K562 (cell line): ENCODE data around the gene DBX1. TPM values are rescaled to one million over a fixed set of nuclear protein-coding genes. Genes with fewer than 3 reads are reported as not detected.
A peak's percentile ranks its signal among the peaks of the same experiment; 100 is the strongest.

Source experiments
- ARID2 ChIP-seq: fragments of 450-650 bp; IDR thresholded peaks from 2 replicates; pipeline ENCODE4 v1.6.1; 2017; ENCODE audit warnings: antibody characterized with exemption, mild to moderate bottlenecking
- CC2D1A ChIP-seq: fragments of 450-650 bp; IDR thresholded peaks from 2 replicates; pipeline ENCODE4 v1.6.1; 2017; ENCODE audit warnings: mild to moderate bottlenecking
- E2F3 ChIP-seq: fragments of 250-450 bp; sonication (Bioruptor Pico); IDR thresholded peaks from 2 replicates; pipeline ENCODE4 v1.4.0; 2020; ENCODE audit warnings: mild to moderate bottlenecking
- ETV6 ChIP-seq, 3 experiments: fragments of 150-350 bp in 1 of 3; sonication (generic) in 1 of 3; formaldehyde crosslinking in 1 of 3; IDR thresholded peaks; 2 replicates each; pipeline versions ENCODE4 v1.6.1 to v1.8.0; 2014 to 2022; ENCODE audit warnings: borderline replicate concordance in 2 of 3, low read depth in 2 of 3, antibody characterized with exemption in 1 of 3, low read length in 1 of 3, mild to moderate bottlenecking in 1 of 3, missing genetic modification reagents in 1 of 3
- HDAC6 ChIP-seq: IDR thresholded peaks from 2 replicates; pipeline ENCODE4 v1.6.1; 2012; ENCODE audit warnings: low read depth, mild to moderate bottlenecking, control low read depth, inconsistent platforms, low read length, moderate library complexity
- JUND ChIP-seq, 2 experiments: IDR thresholded peaks; 2 replicates in 1 of 2; 3 replicates in 1 of 2; pipeline ENCODE4 v1.6.1; 2011; ENCODE audit warnings: borderline replicate concordance in 2 of 2, low read depth in 2 of 2, low read length in 2 of 2, improper control_type of control experiment in 1 of 2, missing biosample characterization in 1 of 2, missing genetic modification characterization in 1 of 2, missing genetic modification reagents in 1 of 2
- MAX ChIP-seq: sonication (generic); formaldehyde crosslinking; IDR thresholded peaks from 2 replicates; pipeline ENCODE4 v1.9.0; 2022; ENCODE audit warnings: mild to moderate bottlenecking, missing genetic modification reagents
- RAD21 ChIP-seq, 2 experiments: fragments of 250-450 bp in 1 of 2; fragments of 450-650 bp in 1 of 2; sonication (Bioruptor Pico) in 1 of 2; formaldehyde crosslinking in 1 of 2; IDR thresholded peaks in 1 of 2; conservative IDR thresholded peaks in 1 of 2; 2 replicates each; pipeline versions ENCODE4 v1.4.0 to v1.8.0; 2020 to 2022; ENCODE audit warnings: mild to moderate bottlenecking in 2 of 2, moderate library complexity in 1 of 2
- SMAD3 ChIP-seq: fragments of 450-650 bp; formaldehyde crosslinking; conservative IDR thresholded peaks from 2 replicates; pipeline ENCODE4 v1.4.0; 2020; ENCODE audit warnings: mild to moderate bottlenecking
- ZC3H8 ChIP-seq: fragments of 450-650 bp; IDR thresholded peaks from 2 replicates; pipeline ENCODE4 v1.6.1; 2017
- ZNF165 ChIP-seq: fragments of 250-450 bp; sonication (Bioruptor Pico); IDR thresholded peaks from 2 replicates; pipeline ENCODE4 v1.4.0; 2020; ENCODE audit warnings: borderline replicate concordance
- polyA plus RNA-seq, 8 experiments: library from polyadenylated mRNA; depleted of rRNA in 4 of 8; stranded (reverse) in 5 of 8; unstranded in 3 of 8; fragments of >200 nt; fragmentation: Nextera tagmentation in 2 of 8; fragmentation: Illumina TruSeq in 1 of 8; extraction: Ambion mirVana in 2 of 8; extraction: Trizol in 1 of 8; gene quantifications; 2 replicates each; pipeline versions ENCODE4 v1.2.1 to v1.2.3, GENCODE V29; 2011 to 2014; ENCODE audit warnings: inconsistent platforms in 1 of 8, missing spikeins in 1 of 8
- total RNA-seq, 7 experiments: library from RNA; depleted of rRNA in 6 of 7; stranded (reverse); fragments of >200 nt in 6 of 7; fragmentation: Illumina TruSeq in 2 of 7; extraction: Trizol in 2 of 7; gene quantifications; 2 replicates each; pipeline versions ENCODE4 v1.2.1 to v1.2.3, GENCODE V29; 2011 to 2021; ENCODE audit warnings: low replicate concordance in 1 of 7
- TF ChIP-seq, protein P1 (sequence below), 2 experiments: fragments of 450-650 bp; formaldehyde crosslinking in 1 of 2; IDR thresholded peaks; 2 replicates each; pipeline versions ENCODE4 v1.4.0 to v1.6.1; 2014 to 2020; ENCODE audit warnings: mild to moderate bottlenecking in 2 of 2, borderline replicate concordance in 1 of 2, low read depth in 1 of 2
- TF ChIP-seq, protein P2 (sequence below): sonication (generic); formaldehyde crosslinking; IDR thresholded peaks from 2 replicates; pipeline ENCODE4 v1.9.0; 2022; ENCODE audit warnings: mild to moderate bottlenecking, missing genetic modification reagents
- TF ChIP-seq, protein P3 (sequence below), 2 experiments: fragments of 200-800 bp in 1 of 2; sonication (Bioruptor generic) in 1 of 2; sonication (generic) in 1 of 2; formaldehyde crosslinking in 1 of 2; IDR thresholded peaks in 1 of 2; conservative IDR thresholded peaks in 1 of 2; 2 replicates each; pipeline versions ENCODE4 v1.5.0 to v1.6.1; 2016 to 2020; ENCODE audit warnings: missing compliant biosample characterization in 1 of 2, missing genetic modification characterization in 1 of 2, missing genetic modification reagents in 1 of 2

DBX1 gene
- total and polyA plus RNA-seq, 9 of the 15 experiments (the other 6 are each of a cell fraction or from before 2014, with no cell fraction given) = not detected

DNA sequence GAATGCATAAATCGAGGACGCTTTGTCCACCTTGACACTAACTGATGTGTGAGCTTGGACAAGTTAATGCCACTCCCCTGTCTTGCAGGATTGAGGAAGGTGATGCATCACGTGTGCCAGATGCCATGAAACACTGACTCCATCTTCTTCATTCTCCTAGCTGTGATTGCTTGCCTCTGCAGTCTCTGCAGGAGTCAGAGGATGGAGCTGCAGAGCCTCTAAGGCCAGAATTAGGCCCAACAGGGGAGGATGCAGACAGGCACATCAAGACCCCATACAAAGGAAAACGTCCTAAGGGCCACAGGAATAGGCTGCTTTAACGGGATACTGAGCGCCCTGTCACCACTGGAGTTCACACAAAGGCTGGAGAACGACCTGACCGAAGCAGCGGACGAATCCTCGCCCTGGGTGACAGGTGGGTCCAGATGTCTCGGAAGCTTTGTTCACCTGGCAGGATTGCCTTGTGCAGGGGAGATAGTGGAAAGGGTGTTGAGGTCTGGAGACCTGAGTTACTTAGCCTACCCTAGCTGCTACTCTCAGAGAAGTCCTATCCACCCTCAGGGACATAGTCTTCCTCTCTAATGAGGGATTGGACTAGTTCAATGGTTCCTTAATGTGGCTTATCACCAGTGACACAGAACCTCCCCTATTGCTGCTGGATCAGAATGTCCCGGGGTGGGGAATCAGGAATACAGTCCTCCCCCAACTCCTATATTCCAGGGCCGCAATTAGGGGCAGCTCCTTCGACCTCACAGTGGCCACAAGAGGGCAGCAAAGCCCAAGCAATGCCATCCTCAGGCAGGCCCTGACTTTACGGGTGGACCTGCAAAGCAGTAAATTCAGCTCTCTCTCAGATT is 32.4 kb downstream of the DBX1 start (continued):
- TF ChIP-seq, protein P1, sequence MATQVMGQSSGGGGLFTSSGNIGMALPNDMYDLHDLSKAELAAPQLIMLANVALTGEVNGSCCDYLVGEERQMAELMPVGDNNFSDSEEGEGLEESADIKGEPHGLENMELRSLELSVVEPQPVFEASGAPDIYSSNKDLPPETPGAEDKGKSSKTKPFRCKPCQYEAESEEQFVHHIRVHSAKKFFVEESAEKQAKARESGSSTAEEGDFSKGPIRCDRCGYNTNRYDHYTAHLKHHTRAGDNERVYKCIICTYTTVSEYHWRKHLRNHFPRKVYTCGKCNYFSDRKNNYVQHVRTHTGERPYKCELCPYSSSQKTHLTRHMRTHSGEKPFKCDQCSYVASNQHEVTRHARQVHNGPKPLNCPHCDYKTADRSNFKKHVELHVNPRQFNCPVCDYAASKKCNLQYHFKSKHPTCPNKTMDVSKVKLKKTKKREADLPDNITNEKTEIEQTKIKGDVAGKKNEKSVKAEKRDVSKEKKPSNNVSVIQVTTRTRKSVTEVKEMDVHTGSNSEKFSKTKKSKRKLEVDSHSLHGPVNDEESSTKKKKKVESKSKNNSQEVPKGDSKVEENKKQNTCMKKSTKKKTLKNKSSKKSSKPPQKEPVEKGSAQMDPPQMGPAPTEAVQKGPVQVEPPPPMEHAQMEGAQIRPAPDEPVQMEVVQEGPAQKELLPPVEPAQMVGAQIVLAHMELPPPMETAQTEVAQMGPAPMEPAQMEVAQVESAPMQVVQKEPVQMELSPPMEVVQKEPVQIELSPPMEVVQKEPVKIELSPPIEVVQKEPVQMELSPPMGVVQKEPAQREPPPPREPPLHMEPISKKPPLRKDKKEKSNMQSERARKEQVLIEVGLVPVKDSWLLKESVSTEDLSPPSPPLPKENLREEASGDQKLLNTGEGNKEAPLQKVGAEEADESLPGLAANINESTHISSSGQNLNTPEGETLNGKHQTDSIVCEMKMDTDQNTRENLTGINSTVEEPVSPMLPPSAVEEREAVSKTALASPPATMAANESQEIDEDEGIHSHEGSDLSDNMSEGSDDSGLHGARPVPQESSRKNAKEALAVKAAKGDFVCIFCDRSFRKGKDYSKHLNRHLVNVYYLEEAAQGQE (IDR thresholded peaks at IDR 0.05; ENCODE audit: borderline replicate concordance) = peak; percentile 81; the same call in 1 of the 2 replicates
- TF ChIP-seq, protein P1 (CRISPR knock-in tag; IDR thresholded peaks at IDR 0.05; ENCODE audit: low read depth) = no peak
- TF ChIP-seq, protein P2, sequence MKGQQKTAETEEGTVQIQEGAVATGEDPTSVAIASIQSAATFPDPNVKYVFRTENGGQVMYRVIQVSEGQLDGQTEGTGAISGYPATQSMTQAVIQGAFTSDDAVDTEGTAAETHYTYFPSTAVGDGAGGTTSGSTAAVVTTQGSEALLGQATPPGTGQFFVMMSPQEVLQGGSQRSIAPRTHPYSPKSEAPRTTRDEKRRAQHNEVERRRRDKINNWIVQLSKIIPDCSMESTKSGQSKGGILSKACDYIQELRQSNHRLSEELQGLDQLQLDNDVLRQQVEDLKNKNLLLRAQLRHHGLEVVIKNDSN (CRISPR knock-in tag) = peak; percentile 24; the same call in 1 of the 2 replicates
- TF ChIP-seq ZC3H8 (no peak), HDAC6 (no peak), ZNF165 (CRISPR knock-in tag) (no peak), SMAD3 (CRISPR knock-in tag) (no peak), RAD21 (CRISPR knock-in tag; conservative IDR thresholded peaks at IDR 0.05 in 1 of 2, IDR thresholded peaks at IDR 0.05 in 1 of 2) (peak; percentile 81 to 93), MAX (CRISPR knock-in tag) (no peak), CC2D1A (0 out of 2 replicates have a peak, but pooled peaks have one; percentile 35), E2F3 (CRISPR knock-in tag) (no peak), ARID2 (peak; percentile 73), JUND (IDR thresholded peaks at IDR 0.05; ENCODE audit: borderline replicate concordance, low read depth, low read length) (peak; percentile 18; the same call in 1 of the 2 replicates), JUND (tag; IDR thresholded peaks at IDR 0.05; ENCODE audit: borderline replicate concordance, low read depth, low read length) (no peak), ETV6 (IDR thresholded peaks at IDR 0.05; ENCODE audit: borderline replicate concordance in 1 of 2, low read depth in 2 of 2, low read length in 1 of 2) (no peak), ETV6 (CRISPR knock-in tag; IDR thresholded peaks at IDR 0.05; ENCODE audit: borderline replicate concordance) (no peak)
- TF ChIP-seq, protein P3, sequence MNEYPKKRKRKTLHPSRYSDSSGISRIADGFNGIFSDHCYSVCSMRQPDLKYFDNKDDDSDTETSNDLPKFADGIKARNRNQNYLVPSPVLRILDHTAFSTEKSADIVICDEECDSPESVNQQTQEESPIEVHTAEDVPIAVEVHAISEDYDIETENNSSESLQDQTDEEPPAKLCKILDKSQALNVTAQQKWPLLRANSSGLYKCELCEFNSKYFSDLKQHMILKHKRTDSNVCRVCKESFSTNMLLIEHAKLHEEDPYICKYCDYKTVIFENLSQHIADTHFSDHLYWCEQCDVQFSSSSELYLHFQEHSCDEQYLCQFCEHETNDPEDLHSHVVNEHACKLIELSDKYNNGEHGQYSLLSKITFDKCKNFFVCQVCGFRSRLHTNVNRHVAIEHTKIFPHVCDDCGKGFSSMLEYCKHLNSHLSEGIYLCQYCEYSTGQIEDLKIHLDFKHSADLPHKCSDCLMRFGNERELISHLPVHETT (CRISPR knock-in tag; conservative IDR thresholded peaks at IDR 0.05 in 1 of 2, IDR thresholded peaks at IDR 0.05 in 1 of 2) = no peak
